ENCODE results near the gene ZNRF3.
"Not testable (repeated sequence)": the region's sequence is repeated elsewhere in the genome, so short reads cannot be mapped to it uniquely, and the experiment has no call there.

The ZNRF3 gene

GRCh38 chr22:28867191-28867590, 16.2 kb upstream of the ZNRF3 start:
- Histone ChIP-seq H3K9me3 (ENCODE audit: insufficient read depth, low read length) (no peaks in the 10 kb centered on the region), H3K4me2 (ENCODE audit: low read length) (no peak overlapping the region), H3K36me3 (replicated peaks; ENCODE audit: low read depth, low read length) (no peaks in the 10 kb centered on the region), H3K9ac (ENCODE audit: low read length) (no peak overlapping the region), H4K20me1 (ENCODE audit: insufficient read depth, low read length) (no peaks in the 10 kb centered on the region), H2AFZ (ENCODE audit: low read depth, low read length) (no peak overlapping the region), H3K4me3 (ENCODE audit: low read length) (no peak overlapping the region), H3K4me1 (ENCODE audit: low read length) (no peaks in the 10 kb centered on the region), H3K27ac (ENCODE audit: low read length) (no peak overlapping the region), H3K27me3 (ENCODE audit: low read depth, low read length) (no peaks in the 10 kb centered on the region), H3K79me2 (ENCODE audit: low read length) (no peaks in the 10 kb centered on the region)
- TF ChIP-seq EZH2phosphoT487 (IDR thresholded peaks at IDR 0.05; ENCODE audit: low read depth): no peak
- no peak for TF ChIP-seq CTCF (IDR thresholded peaks at IDR 0.05; ENCODE audit: low read depth, low read length)

DNA sequence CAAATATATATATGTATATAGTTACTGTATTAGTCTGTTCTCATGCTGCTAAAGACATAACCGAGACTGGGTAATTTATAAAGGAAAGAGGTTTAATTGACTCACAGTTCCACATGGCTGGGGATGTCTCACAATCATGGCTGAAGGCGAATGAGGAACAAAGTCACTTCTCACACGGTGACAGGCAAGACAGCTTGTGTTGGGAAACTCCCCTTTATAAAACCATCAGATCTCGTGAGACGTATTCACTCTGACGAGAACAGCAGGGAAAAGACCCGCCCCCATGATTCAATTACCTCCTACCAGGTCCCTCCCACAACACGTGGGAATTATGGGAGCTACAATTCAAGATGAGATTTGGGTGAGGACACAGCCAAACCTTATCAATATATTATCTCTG, 15.0 kb upstream of the ZNRF3 start:
- H3K4me3 ChIP-seq (ENCODE audit: low read length); H3K9me3 ChIP-seq (ENCODE audit: insufficient read depth, low read length); H2AFZ ChIP-seq (ENCODE audit: low read depth, low read length); H4K20me1 ChIP-seq (ENCODE audit: insufficient read depth, low read length); H3K79me2 ChIP-seq (ENCODE audit: low read length); H3K9ac ChIP-seq (ENCODE audit: low read length); H3K4me1 ChIP-seq (ENCODE audit: low read length); H3K36me3 ChIP-seq (replicated peaks; ENCODE audit: low read depth, low read length); H3K4me2 ChIP-seq (ENCODE audit: low read length); H3K27ac ChIP-seq (ENCODE audit: low read length); H3K27me3 ChIP-seq (ENCODE audit: low read depth, low read length): not testable (repeated sequence)

GRCh38 chr22:28869736-28870135, 13.6 kb upstream of the ZNRF3 start:
- Histone ChIP-seq H4K20me1 (ENCODE audit: insufficient read depth, low read length) (no peaks in the 10 kb centered on the region), H3K9me3 (ENCODE audit: insufficient read depth, low read length) (no peaks in the 10 kb centered on the region), H3K36me3 (replicated peaks; ENCODE audit: low read depth, low read length) (no peaks in the 10 kb centered on the region), H2AFZ (ENCODE audit: low read depth, low read length) (no peak overlapping the region), H3K9ac (ENCODE audit: low read length) (no peak overlapping the region), H3K27ac (ENCODE audit: low read length) (no peak overlapping the region), H3K79me2 (ENCODE audit: low read length) (no peaks in the 10 kb centered on the region), H3K4me3 (ENCODE audit: low read length) (no peak overlapping the region), H3K4me2 (ENCODE audit: low read length) (no peak overlapping the region), H3K4me1 (ENCODE audit: low read length) (no peaks in the 10 kb centered on the region), H3K27me3 (ENCODE audit: low read depth, low read length) (no peaks in the 10 kb centered on the region)
- TF ChIP-seq EZH2phosphoT487 (IDR thresholded peaks at IDR 0.05; ENCODE audit: low read depth) (no peak), CTCF (IDR thresholded peaks at IDR 0.05; ENCODE audit: low read depth, low read length) (no peak)

DNA sequence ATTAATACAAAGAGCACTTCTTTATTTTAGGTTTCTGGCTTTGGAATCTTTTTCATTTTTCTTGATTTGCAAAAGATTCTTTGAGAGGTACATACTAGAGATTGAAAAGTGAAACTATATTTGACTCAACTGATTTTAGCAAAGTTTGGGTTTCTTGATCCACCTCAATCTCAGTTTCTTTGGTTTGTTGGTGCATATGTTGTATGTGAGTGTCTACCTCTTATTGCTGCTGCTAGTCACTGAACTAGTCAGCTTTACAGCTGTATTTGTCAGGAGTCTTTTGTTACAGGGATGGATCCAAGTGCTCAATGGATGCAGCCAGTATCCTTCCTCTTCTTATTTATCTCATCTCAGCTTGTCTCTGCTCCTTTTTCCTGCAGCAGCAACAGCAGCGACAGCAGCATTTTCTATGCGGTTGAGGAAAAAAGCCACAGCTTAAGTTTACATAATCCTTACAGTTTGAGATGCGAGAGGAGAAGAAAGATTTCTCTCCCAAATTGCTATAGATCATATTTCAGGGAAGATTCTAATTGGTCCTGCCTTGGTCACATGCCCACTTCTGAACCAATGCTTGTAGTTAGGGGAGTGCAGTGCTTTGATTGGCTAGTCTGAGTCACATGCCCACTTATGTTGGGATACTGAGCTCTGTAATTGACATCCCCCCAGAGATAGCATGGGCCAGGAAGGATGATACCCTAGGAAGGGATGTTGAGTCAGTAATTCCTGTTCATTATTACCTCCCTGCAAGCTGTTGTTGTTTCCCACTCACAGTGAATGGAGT, 10.0 kb upstream of the ZNRF3 start:
- Histone ChIP-seq H4K20me1 (ENCODE audit: insufficient read depth, low read length) (no peaks in the 10 kb centered on the region), H3K4me3 (ENCODE audit: low read length) (no peak overlapping the region), H3K4me2 (ENCODE audit: low read length) (no peak overlapping the region), H3K9me3 (ENCODE audit: insufficient read depth, low read length) (no peaks in the 10 kb centered on the region), H3K4me1 (ENCODE audit: low read length) (no peaks in the 10 kb centered on the region), H3K27me3 (ENCODE audit: low read depth, low read length) (no peaks in the 10 kb centered on the region), H2AFZ (ENCODE audit: low read depth, low read length) (no peak overlapping the region), H3K36me3 (replicated peaks; ENCODE audit: low read depth, low read length) (no peaks in the 10 kb centered on the region), H3K27ac (ENCODE audit: low read length) (no peak overlapping the region), H3K79me2 (ENCODE audit: low read length) (no peaks in the 10 kb centered on the region), H3K9ac (ENCODE audit: low read length) (no peak overlapping the region)
- TF ChIP-seq EZH2phosphoT487 (IDR thresholded peaks at IDR 0.05; ENCODE audit: low read depth) (no peak), CTCF (IDR thresholded peaks at IDR 0.05; ENCODE audit: low read depth, low read length) (no peak)
